ENCODE measurements around the gene FUBP3.

DNA sequence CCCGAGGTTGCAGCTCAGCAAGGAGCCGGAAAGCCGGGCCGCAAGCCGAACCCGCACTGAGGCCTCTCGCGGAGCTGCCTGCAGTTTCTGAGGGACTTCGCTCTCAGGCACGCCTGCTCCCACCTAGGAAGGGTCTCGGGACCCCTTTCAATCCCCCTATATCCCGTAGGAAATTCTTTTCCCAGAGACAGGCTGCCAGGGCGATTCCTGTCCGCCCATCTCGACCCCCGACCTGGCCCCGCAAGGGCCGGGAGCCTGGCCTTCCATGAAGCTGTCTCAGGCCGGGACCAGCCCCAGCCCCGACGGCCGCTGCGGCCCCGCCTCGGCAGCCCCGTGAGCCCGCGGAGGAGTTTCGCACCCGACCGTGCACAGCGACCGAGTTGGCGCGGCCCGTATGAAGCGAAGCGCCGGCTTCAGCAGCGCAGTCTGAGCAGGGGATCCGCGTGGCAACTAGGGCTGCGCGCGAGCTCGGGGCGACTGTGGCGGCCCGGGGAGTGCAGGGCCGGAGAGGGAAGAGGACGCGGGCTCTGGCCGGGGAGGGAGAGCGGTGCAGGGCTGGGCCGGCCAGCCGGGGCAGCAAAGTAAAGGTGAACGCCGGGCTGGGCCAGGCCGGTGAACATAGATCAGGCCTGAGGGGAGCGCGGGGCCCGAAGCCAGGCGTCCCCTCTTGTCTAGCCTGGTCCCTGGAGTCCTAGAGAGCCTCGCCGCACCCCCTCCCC lies 84.0 kb downstream of the FUBP3 start:
- TF ChIP-seq EP300 (IDR thresholded peaks at IDR 0.05) (no peak), CTCF (IDR thresholded peaks at IDR 0.05) (no peak), POLR2A (IDR thresholded peaks at IDR 0.05; ENCODE audit: low read depth) (no peak)
